GM19328 (cell line): ENCODE measurements around the gene CEP170B.

Source experiments
- ATAC-seq: cut with Tn5 transposase; IDR thresholded peaks from one replicate; pipeline ENCODE4 v1.9.1; 2021; ENCODE audit warnings: mild to moderate bottlenecking, moderate library complexity; ENCODE audit not compliant: unreplicated experiment

The CEP170B gene

GRCh38 chr14:104866451-104867370 lies 1.6 kb downstream of the CEP170B start:
- no peak for ATAC-seq

- no peak for ATAC-seq
Observed at GRCh38 chr14:104867371-104868059, 2.4 kb downstream of the CEP170B start.

GRCh38 chr14:104868060-104868740 lies 3.1 kb downstream of the CEP170B start:
- no peak for ATAC-seq

GRCh38 chr14:104868811-104869572 lies 3.9 kb downstream of the CEP170B start:
- no peak for ATAC-seq

- ATAC-seq = no peak
Observed at GRCh38 chr14:104869669-104870367, 4.8 kb downstream of the CEP170B start.

- ATAC-seq = no peak
Observed at GRCh38 chr14:104870368-104871144, 5.5 kb downstream of the CEP170B start.

- no peak for ATAC-seq
Observed at GRCh38 chr14:104871145-104871655, 6.1 kb downstream of the CEP170B start.

- no peak for ATAC-seq
Observed at GRCh38 chr14:104871656-104872468, 6.8 kb downstream of the CEP170B start.

GRCh38 chr14:104872469-104873341 lies 7.6 kb downstream of the CEP170B start:
- no peak for ATAC-seq

GRCh38 chr14:104873380-104874055 lies 8.4 kb downstream of the CEP170B start:
- ATAC-seq = no peak

- no peak for ATAC-seq
Observed at GRCh38 chr14:104874110-104874531, 9.1 kb downstream of the CEP170B start.

- ATAC-seq = no peak
Observed at GRCh38 chr14:104874571-104875411, 9.7 kb downstream of the CEP170B start.

GRCh38 chr14:104875412-104875751 lies 10.3 kb downstream of the CEP170B start:
- ATAC-seq = no peak

- ATAC-seq = no peak
Observed at GRCh38 chr14:104875811-104876210, 10.7 kb downstream of the CEP170B start.

- no peak for ATAC-seq
Observed at GRCh38 chr14:104876251-104876699, 11.2 kb downstream of the CEP170B start.
